ENCODE data around the gene CMC1.

DNA sequence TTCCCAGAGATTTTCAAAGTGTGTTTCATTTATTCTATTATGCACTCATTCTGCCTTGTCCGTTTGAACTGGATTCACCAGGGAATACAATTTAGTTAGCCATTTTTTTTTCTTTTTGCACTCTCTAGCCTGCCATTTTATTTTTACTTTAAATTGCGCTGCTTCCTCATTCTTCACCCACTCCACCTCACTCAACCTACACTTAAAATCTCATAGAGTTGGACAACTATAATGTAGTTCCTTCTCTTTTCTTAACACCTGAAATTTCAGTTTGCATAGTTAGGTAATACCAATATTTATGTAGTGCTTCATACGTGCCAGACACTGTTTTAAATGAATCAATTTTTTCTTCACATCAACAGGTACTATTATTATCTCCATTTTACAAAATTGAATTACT is 42.4 kb upstream of the CMC1 start:
- TF ChIP-seq, protein P1, sequence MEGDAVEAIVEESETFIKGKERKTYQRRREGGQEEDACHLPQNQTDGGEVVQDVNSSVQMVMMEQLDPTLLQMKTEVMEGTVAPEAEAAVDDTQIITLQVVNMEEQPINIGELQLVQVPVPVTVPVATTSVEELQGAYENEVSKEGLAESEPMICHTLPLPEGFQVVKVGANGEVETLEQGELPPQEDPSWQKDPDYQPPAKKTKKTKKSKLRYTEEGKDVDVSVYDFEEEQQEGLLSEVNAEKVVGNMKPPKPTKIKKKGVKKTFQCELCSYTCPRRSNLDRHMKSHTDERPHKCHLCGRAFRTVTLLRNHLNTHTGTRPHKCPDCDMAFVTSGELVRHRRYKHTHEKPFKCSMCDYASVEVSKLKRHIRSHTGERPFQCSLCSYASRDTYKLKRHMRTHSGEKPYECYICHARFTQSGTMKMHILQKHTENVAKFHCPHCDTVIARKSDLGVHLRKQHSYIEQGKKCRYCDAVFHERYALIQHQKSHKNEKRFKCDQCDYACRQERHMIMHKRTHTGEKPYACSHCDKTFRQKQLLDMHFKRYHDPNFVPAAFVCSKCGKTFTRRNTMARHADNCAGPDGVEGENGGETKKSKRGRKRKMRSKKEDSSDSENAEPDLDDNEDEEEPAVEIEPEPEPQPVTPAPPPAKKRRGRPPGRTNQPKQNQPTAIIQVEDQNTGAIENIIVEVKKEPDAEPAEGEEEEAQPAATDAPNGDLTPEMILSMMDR (IDR thresholded peaks at IDR 0.05): no peak
- TF ChIP-seq POLR2AphosphoS5 (IDR thresholded peaks at IDR 0.05) (no peak), POLR2A (IDR thresholded peaks at IDR 0.05) (no peak)

Measured in upper lobe of left lung (tissue), 4 donors.